Retina (tissue), 1 donor: ENCODE results near the gene ARHGEF12.

Source experiments
- DNase-seq: peaks from one replicate; pipeline ENCODE4 v3.0.0-alpha.2; 2016

ARHGEF12 gene

DNA sequence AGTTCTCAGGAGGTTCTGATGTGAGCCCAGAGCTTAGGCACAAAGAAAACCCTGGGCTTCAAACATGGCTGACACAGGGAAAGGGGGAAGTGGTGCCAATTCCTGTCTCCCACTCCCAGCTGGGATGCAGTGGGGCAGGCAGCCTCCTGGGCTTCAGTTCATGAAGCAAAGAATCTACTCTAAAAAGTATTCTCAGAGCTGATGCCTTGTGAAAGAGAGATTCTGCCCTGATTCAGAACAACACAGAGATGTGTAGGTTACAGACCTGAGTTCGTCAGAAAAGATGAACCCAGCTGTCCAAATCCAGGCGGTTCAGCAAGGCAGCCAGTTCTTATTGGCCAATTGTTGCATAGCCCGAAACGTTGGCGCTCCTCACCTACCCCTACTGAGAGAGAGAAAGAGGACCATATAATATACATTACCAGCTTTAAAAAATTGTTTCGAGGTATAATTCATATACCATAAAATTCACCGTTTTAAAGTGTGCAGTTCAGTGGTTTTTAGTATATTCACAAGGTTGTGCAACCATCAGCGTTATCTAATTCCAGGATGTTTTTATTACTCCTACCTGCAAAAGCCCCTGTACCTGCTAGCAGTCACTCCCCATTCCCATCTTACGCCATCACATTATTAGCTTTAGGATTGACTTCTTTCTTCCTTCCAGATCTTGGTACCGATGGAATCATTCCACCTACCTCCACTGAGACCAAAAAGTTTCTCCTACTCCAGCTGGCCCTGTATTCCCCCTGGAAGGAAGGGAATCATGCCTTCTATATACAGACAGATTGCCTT, 18.3 kb upstream of the ARHGEF12 start:
- no peak for DNase-seq

DNA sequence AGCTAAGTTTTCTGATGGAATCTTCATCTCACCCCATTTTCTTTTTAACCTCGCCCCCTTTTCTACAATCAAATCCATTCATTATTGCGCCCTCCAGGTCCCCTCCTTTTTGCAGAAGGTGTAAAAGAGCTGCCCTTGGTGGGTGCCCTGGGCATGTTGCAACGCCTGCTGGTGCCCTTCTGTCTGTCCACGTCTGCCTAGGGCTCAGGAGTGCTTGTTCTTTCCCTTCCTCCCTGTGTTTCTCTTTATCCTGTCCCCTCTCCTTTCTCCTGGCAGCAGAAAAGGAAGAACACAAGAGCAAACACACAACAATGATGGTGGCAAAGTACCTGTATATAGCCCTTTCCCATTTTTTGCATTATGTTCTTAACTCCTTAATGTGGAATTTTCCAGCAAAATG, 17.3 kb upstream of the ARHGEF12 start:
- no peak for DNase-seq

DNA sequence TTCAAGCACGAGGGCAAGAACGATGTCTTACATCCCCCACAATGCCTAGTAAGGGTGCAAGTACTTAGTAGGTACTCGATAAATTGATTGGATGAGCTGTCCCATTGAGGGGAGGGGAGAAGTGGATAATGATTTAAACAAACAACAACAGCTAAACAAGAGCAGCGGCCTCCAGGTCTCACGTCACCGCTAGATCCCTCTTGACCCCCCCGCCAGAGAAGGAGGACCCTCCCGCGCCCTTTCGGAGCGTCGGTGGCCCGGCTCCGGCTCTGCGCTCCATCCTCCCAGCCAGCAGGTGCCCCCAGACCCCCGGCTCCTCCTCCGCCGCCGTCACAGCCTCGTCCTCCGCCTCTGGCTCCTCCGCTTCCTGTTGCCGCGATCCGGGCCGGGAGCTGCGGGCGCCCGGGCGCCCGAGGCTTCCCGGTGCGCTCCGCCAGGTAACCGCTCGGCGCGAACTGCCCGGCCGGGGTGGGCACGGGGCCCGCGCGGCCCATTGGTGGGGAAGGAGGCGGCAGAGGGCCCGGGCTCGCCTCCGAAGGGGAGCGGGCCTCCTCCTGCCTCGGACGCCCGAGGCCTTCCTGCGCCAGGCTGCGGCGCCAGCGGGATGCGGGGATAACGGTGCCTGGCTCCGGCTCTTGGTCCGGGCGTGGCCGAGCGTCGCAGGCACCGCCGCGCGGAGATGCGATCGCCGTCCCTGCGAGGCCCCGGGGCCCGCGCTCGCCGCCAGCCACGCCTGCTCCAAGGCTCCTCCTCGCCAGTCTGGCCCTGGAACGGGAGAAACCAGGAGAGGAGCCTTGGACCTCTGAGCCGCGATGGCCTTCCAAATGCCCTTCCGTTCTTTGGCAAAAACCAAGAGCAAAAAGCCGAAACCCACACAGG, 11.0 kb upstream of the ARHGEF12 start, which contains the start of gene TLCD5:
Gene TLCD5 (plus strand): TSS at position 368 of the 879 bp plus-strand sequence. CDS start 2,143 bp downstream, outside the sequence.
- DNase-seq = peak; percentile 89

DNA sequence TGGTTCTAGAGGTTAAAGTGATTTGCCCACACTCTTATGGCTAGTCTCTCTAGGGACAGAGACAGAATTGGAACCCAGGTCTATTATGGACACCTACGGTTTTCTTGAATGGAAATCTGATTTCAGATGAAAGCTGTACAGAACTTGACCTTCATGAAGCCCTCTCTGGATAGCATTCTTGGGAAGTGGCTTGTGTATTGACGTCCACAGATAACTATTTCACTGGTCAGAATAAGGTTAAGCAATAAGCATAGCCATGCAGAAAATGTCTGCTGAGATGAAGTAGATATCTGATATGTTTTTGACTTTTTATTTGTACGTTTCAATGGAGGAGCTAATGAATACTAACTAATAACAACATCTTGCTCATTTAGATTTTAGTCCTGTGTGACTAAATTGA, 10.0 kb upstream of the ARHGEF12 start:
- no peak for DNase-seq

DNA sequence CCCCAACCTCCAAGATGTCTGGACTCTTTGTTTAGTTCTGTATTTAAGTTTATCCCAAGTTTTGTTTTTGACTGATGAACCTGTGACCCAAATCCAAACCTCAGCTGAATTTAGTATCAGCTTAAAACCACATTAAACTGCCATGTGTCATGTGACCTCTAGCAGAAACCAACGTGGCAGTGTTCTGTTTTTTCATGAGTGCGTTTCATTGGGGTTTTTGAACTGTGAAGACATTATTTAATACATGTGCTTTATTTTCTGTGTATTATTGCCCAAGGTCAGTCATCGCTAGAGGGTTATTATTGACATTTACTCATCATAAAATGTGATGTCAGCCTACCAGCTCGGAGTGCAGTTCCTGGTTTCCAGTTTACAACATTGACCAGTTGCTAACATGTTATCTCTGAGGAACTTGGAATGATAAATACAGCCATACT, 9.3 kb upstream of the ARHGEF12 start:
- DNase-seq = no peak

DNA sequence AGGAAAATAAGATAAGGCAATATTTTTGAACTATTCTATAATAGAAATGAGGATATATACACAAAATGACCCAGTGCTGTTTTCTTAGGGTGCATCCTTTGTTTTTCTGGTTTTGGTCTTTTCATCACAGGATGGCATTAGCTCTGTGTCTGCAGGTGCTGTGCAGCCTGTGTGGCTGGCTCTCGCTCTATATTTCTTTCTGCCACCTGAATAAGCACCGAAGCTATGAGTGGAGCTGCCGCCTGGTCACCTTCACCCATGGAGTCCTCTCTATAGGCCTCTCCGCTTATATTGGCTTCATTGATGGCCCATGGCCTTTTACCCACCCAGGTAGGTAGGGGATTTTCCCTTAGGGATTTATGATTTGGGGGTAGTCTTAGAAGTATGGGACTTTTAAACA, 8.9 kb upstream of the ARHGEF12 start:
- DNase-seq = no peak

DNA sequence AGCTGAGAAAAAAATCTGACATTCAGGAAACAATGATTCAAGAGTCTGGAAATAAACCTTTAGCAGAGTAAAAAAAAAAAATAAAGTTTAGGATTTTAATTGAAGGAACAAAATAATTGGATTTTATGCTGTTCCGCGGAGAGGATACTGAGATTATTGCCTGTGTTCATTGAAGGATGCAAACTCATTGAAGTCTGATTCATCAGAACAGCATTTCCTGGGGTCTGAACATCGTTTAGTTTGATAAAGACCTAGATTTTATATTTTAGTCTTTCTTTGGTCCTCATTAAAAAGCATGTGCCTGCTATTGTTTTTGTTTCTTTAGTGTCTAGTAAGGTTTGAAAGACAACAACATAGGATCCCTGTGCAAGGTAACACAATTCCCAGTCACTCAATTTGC, 6.7 kb upstream of the ARHGEF12 start:
- DNase-seq = no peak

DNA sequence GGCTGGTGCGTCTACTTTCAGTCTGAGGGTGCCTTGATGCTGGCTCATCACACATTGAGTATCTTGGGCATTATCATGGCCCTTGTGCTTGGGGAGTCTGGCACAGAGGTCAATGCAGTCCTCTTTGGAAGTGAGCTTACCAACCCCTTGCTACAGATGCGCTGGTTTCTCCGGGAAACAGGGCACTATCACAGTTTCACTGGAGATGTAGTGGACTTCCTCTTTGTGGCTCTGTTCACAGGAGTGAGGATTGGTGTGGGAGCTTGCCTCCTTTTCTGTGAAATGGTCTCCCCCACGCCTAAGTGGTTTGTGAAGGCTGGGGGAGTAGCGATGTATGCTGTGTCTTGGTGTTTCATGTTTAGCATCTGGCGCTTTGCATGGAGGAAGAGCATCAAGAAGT, 6.2 kb upstream of the ARHGEF12 start:
- DNase-seq = no peak

DNA sequence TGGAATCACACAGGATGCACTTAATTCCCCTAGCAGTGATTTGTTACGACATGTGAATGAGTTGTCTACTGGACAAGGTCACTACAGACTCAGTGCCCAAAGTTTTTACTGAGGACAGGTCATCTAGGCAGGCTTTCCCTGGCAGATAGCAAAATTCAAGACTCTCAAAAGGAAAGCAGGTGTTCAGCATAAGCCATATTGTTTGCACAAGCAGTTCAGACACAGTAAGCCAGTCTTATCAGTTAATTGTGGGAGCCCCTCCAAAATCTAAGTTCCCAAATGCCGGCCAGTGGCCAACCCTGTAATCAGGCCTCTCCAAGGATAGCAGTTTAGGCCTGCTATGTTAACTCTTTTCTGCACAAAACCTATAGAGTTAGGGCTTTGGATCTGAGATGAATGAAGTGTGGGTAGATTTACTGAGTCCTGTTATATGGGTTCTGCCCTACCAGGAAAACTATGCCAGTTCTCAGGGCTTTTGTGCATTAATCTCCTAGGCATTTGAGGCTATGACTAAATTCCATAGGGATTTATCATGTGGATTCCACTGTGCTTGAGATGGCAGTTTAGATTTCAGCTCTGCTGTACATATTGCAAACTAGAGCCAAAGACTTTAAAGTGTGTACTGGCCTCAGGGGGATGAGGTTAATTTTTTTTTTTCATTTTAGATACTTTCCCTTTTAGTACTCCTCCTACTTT, 4.8 kb upstream of the ARHGEF12 start:
- no peak for DNase-seq

DNA sequence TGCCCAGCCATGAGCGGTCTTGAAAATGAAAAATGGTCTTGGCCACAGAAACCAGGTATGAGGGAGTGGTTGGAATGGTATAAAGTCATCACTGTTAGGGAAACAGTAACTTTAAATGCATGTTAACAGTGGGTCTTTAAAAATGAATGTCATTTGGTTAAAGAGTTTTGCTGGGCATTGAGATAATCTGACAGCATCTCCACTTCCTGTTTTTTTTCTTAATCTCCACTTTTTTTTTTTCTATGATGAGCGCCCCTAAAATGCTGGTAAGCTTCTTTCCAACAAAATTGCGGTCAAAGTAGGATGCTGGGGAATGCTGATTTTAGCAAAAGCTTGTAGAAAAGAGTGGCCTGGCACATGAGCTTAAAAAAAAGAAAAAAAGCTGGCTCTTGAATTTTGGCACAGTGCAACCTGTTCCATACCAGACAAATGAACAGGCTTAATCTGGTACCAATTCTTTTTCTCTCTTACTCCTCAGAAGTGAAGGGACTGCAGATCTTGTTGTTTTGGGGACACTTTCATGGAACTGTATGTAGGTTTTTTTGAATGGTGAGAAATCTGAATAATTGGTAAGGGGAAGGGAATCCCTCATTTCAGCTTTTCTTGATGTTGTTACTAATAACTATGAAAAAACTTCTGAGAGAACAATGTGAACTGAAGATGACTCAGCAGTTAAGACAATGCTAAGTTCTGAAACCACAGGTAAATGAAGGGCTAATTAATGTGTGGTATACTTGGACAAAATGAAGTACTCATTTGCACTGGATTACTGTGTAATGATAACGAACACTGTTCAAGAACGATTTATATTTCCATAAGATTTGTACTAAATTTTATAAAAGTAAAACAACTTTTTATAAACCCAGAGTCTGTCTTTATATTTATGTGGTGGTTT, 3.1 kb upstream of the ARHGEF12 start:
- no peak for DNase-seq

DNA sequence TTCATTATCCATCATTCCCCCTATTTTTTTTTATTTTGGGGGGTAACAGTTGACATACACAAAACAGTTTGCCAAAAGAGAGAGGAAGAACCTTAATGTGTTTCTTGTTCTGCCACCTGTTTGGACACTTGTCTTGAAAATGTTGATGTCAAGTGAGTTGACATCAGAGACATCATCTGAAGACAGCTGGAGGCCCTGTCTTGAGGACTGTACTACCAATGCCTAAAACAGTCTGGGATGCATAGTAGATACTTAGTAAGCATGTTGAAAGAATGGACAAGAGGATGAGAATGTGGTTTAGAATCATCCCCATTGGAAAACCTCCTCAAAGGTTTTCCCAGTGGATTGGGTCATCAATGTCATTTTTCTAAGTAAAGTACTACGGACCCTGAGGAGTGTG, 2.4 kb upstream of the ARHGEF12 start:
- DNase-seq = no peak

DNA sequence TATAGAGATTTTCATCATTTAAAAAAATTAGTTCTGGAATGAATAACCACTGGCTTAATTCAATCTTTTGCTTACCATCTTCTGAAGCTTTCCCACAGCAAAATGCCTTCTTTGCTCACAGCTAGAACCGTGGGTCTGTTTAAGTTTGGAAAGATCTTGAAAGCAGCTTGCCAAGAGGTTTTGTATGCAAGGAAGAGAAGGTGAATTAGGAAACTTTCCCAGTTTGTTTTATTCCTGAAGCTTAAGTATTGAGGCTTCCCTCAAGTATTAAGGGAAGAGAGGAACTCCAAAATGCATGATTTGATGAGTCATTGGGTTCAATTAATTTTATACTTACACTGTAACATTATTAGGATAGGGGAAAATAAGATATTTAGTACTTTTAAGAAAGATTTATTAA, 1.9 kb upstream of the ARHGEF12 start:
- DNase-seq = no peak

DNA sequence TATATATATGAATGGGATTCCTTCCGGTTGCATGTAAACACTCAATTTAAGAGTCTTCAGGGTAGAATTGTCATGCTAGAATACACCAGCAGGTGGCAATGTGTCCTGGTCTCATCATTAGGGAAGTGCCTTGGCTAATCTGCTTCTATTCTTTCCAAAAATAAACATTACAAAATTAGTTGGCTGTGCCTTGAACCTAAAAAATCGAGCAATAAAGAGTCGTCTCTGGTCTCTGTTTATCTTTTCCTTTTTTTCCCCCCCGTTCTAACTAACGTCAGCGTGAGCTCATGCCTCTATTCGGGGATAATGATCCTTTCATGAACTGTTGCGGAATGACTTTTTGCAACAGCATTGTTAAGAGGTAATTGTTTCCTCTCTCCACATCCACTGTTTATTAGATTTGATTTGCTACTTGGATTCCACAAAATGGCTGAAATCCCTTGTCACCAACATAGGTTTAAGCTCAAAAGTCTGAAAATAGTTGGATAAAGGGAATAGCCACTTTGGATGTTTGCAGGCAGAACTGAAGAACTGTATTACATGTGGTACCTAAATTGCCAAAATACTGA, 1.2 kb upstream of the ARHGEF12 start:
- DNase-seq = peak; percentile 77

DNA sequence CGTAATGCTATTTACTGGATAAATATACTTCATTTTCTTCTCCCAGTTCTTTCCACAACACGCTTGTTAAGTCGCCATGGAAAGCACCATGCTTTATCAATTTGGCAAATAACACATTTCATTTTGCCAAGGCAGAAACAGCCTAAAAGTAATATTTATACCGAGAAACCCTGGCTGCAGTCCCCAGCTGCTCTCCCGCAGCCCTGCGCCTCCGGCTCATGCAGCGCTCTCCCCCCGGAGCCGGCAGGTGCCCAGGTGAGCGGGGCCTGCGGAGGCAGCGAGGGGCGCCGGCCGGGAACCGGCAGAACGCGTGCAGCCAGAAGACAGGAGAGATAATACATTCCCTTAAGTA, 681 bp upstream of the ARHGEF12 start:
- DNase-seq = no peak

DNA sequence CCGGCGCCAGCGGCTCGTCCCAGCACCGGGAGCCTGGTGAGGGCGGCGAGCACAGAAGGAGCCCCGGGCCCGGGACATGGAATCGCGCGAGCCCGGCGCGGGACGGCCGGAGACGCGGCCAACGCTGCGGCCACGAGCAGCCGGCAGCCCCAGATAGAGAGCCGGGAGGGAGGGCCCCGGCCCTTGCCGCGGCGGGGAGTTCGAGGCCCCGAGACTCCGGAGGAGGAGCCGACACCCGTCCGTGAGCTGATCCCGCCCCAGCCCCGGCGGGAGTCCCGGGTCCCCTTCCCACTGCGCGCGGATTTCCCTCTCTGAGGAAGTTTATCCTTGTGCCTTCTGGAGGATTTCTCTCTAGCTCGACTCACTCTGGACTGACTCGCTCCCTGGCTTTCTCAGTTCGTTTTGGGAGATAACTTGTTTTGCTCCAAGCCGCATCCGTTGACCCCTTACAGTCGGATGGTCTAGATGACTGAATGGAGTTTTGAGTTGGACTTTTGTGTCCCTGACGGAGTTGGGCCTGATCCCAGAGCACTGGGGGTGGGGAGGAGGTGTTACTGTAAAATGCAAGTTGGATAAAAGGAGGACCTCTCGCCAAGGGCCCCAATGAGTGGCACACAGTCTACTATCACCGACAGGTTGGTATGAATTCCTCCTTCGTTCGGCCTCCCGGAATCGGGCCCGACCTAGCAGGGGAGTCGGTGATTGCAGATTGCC, 585 bp downstream of the ARHGEF12 start:
- peak; percentile 90 for DNase-seq

DNA sequence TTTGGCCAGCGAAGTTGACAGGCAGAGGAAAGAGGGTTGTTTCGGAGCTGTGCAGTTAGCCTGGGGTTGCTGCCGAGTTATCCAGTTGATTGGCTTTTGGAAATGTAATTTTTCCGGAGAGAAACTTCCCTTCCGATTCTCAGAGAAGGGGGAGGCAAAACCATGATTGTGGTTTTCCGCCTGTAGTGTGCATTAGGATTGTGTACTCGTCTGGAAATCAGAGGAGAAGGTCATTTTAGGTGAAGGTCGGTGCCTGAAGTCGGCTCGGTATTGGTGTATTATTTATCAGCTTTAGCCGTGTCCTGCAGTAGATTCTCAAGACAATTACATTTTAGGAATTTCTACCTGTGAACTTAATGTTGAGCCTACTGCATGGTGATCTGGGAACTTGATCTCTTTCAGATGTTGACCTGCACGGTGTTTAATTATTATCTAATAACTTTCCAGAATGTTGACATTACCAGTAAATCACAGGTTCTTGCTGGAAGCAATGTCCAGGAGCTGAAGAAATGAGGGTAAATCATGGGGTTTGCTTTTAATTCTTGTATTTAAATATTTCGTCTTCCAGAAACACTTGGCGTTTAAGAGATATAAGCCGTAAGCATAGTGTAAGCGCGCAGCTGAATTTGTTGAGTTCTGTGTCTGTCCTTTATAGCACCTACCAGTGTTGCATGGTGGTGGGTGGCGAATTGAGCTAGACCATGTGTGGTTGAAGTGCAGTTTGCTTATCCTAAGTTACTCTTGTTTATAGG, 1.3 kb downstream of the ARHGEF12 start:
- DNase-seq = no peak

DNA sequence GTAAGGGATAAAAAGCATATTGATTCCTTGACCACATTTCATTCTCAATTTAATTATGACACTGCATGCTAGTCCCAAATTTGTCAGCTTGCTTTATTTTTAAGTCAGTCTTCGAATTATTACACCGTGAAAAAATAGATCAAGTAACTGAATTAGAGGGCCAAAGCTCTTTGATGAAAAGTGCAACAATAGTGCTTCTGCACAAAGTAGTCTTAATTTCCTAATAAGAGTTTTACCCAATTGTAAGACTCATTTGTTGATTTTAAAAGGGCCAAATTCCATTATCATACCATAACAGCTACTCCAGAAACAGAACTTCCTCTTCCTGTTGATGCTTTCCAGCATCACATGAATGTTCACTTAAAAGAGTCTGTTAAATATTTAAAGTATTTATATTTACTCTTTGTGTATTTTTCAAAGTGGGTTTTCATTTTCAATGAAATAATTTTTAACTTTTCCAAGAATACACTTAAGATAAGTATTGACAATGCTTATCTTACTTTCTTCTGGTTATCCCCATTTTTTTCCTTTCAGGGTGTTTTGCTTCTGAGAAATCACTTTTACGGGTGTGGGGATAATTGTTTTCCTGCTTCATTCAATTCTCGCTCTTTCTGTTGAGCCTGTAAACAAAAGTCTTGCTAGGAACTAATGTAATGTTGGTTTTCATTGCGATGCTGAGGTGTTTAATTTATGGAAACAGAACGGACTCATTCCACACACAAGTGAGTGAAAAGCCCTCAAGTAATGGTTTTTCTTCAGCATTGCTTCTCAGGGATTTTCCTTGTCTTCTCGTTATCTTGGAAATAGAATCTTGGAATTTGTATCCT, 2.1 kb downstream of the ARHGEF12 start:
- DNase-seq = no peak

DNA sequence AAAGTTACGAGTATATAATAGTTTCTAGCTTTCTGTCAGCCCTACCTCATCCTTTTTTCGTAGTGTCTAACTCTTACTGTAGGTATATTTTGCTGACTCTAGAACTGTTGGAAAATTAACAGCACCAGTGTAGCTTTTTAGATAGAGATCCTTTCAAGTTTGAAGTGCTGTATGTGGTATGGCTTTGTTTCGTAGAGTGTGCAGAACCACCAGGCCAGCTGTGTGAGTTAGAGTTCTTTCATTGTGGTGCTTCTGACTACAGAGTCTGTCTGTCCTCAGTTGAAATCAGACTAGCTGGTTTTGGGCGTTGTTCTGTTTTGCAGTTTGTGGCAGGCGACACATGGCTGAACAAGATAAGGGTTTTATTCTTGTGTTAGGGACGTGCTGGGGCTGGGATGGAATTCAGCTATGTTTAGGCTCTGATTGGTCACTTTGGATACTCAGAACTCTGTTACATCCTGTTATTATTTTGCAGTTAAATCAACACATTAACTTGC, 3.2 kb downstream of the ARHGEF12 start:
- peak; percentile 19 for DNase-seq

DNA sequence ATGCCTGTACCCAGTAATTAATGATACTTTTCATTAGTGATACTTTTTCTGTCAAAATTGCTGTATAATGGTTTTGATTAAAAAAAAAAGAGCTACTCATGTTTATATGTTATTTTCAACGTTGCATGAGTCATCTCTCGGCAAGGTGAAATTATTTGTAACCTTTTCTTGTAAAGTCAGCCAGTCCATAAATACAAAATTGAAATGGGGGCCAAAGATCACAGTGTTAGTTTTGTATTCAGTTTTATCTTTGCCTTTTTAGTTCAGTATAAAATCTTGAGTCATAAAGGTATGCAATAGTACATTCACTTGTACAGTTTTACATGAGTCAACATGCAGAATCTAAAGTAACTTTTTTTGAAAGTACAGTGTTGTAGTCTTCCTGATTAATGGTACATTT, 4.3 kb downstream of the ARHGEF12 start:
- no peak for DNase-seq
